Activated CD4-positive, alpha-beta T cell treated with anti-CD3 and anti-CD28 coated beads, Interleukin-10, Interleukin-2, amounts not matched to agents 100 ng/mL and 50 ng/mL, durations not matched to agents 16 hours and 8 hours (primary cell): ENCODE measurements around the gene LMAN2.
"Not testable (repeated sequence)": the region's sequence is repeated elsewhere in the genome, so short reads cannot be mapped to it uniquely, and the experiment has no call there.

Experiments used
- DNase-seq: peaks from one replicate; pipeline ENCODE4 v3.0.0-alpha.2; 2020

The LMAN2 gene

GRCh38 chr5:177344891-177345290 is 6.6 kb downstream of the LMAN2 start:
- DNase-seq: no peak

GRCh38 chr5:177343777-177344176 is 7.7 kb downstream of the LMAN2 start:
- DNase-seq: no peak

- not testable (repeated sequence) for DNase-seq
Measured at GRCh38 chr5:177343000-177343399, 8.5 kb downstream of the LMAN2 start.

- DNase-seq: no peak
Measured at GRCh38 chr5:177339107-177339638, 12.3 kb downstream of the LMAN2 start.

GRCh38 chr5:177338251-177339106 is 13.0 kb downstream of the LMAN2 start:
- no peak for DNase-seq

DNA sequence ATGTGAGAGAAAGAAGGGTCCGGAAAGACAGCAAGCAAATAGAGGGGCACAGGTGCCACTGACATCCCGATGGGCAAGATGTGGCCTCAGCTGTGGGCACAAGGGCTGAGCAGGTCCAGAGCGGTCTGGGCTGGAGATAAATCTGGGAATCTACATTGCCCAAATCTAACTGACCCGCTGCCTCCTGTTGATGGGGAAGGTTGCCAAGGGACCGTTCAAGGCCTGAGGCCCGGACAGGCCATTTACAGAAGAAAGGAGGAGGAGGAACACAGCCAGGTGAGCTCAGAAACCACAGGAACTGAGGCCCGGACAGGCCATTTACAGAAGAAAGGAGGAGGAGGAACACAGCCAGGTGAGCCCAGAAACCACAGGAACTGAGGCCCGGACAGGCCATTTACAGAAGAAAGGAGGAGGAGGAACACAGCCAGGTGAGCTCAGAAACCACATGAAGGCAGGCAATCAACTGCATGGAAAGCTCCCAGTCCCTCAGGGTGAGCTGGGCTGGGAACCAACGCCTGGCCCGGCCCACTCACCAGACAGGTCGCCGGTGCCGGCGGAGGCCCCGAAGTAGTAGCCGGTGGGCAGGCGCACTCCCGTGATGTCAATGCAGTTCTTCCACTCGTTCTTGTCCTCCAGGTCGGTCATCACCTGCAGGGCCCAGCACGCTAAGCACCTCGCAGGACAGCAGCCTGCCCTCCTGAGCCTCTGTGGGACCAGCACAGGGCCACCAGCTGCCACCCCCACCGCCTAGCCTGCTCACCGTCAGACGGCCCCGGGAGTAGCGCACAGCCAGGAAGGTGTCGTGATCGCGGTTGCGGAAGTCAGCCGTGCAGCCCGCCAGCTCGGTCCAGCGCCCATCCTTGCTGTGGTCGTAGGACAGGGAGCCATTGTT is 14.6 kb downstream of the LMAN2 start:
- no peak for DNase-seq

DNA sequence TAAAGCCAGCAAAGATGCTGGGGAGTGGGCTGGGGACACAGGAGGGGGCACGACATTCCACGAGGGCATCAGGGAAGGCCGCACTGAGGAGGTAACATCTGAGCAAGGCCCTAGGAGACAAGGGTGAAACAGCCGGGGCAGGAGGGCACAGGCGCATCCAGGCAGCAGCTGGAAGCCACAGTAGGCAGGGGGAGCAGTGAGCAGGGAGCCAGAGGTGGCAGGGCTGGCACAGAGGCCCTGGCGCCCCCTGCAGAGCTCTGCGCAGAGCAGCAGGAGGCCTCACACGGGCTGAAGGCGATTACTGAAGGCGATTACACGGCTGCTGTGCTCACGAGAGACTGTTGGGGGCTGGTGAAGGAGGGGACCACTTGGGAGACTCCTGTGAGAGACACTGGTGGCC is 15.4 kb downstream of the LMAN2 start:
- peak; percentile 58 for DNase-seq

DNA sequence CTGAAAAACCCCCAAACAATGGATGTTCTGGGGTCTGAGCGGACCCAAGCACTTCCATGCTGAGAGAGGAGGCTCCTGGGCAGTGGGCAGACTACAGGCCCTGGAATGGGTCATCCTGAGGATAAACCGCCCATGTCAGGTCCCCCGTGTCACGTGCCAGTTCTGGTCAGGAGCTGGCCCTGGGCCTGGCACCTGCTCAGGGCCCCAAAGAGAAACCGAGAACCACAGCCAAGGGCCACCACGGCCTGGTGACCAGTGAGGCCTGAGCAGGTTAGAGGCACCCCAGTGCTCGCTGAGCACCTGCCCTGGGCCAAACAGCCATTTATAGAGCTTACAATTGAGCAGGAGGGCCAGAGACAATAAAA is 15.8 kb downstream of the LMAN2 start:
- DNase-seq: no peak

DNA sequence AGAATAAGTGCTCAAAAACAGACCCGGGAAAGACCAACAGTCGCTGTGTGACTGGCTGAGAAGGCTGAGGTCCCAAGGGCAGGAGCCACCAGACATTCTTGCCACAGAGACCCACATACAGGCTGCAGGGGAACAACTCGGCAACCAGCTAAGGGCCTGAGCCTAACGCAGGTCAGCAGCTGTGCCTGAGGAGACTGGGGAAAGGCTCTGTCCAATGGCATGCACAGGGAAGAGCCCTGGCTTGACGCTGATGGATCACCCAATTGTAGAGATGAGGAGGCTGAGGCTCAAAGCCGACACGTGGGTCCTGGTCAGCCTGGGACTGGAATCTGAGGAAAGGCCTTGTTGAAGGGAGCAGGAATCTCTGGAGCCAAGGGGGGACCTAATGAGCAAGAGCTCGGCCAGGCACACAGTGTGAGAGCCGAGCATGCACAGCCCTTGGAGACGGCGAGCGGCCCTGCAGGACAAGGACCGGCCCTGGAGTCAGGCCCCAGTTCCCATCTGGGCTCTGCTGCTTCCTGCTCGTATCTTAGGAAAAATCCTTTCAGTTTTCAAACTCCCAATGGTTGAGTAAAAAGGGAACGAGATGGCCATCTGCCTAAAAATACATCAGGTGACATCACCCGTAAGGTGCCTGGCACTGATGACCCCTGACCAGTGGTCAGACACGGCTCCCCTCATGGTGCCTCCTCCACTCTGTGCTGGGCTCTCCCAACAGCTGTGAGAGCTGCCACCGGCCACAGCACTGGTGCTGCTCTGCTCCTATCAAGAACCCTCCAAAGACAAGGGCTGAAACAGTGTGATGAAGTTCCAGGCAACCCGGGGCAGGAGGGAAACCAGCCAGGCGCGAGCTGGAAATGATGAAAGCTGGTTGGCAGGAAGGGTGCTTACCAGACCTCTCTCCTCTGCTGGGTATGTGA is 16.4 kb downstream of the LMAN2 start:
- no peak for DNase-seq

GRCh38 chr5:177334155-177334551 is 17.3 kb downstream of the LMAN2 start:
- no peak for DNase-seq

- no peak for DNase-seq
Measured at GRCh38 chr5:177333420-177334154, 17.9 kb downstream of the LMAN2 start.

- no peak for DNase-seq
Measured at GRCh38 chr5:177332896-177333260, 18.6 kb downstream of the LMAN2 start.

DNA sequence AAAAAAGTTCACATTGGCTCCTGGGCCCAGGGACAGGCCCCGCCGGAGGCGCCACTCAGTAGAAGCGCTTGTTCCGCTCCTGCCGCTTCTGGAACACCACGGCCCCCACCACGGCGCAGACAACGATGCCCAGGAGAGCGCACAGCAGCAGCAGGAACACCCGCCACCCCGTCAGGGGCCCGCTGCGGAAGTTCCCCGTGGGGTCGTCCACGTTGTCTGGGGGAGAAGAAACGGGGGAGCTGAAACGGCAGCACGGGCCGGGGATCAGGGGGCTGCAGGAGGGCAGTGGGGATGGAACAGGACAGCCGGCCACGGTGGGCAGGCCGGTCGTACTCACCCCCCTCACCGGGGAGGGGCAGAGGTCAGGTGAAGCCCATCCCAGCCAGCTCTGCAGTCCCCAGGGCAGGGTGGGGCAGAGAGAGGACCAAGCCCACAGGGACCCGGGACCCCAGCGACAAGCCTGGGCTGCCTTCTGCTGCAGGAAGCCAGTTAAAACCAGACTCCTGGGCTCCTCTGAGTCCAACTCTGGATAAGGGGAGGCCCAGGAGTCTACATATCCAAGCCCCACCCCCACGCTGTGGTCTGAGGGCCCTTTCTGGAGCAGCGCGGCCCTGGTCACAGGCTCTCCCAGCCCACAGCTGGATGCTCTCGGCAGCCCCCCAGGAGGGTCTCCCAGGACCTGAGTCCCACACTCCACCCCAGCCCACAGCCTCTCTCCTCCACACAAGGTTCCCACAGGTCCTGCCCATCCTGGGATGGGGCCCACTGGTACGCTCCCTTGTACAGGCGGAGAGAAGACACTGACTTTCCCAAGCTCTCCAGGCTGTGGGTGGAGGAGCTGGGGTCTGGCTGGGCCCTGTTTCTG is 19.2 kb downstream of the LMAN2 start:
- no peak for DNase-seq

DNA sequence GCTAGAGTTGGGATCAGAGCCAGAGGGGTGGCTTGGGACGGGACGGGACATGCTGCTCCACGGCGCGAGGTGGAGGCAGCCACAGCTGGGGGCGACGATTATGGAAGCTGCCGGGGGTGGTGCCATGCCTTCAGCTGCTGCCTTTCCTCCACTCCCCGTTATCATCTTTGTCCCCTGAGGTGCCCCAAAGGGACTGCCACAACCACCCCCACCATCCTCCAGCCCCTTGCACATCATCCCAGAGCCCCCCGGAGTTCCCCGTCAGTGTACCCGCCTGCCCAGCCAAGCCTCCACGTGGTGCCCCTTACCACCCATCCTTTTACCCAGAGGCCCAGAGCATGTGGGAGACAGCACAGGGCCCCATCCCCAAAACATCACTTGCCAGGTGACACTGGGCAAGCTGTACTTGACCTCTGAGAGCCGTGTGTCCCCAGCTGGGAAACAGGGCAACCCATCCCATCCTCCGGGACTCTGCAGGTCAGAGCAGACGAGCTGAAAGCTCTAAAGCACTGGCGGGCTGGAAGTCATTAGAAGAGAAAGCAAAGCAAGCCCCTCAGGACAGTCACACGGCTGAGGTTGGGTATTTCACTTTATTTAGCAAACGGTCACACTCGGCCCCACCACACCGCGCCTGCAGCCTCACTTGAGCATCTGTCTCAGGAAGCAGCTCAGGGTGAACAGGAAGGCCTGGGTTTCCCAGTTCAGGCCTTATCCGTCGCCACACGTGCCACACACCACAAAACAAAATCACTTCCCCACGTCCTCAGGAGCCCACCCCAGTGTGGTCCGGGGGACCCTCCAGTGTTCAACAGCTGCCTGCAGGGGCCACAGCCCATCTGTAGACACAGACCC is 20.3 kb downstream of the LMAN2 start:
- no peak for DNase-seq

DNA sequence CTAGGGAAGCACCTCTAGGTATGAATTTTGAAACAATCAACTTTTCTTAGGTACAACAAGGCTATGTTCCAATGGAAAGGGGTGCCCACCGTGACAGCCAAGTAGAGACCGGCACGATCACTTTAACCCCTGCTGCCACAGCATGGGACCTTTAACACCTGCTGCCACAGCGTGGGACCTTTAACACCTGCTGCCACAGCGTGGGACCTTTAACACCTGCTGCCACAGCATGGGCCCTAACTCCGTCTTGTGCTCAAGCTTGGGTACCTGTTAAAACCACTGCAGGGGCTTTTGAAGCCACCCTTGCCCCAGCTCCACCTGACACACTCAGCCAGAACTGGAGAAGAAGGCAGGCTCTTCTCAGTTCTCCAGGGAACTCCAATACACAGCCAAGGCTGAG is 21.6 kb downstream of the LMAN2 start:
- no peak for DNase-seq

DNA sequence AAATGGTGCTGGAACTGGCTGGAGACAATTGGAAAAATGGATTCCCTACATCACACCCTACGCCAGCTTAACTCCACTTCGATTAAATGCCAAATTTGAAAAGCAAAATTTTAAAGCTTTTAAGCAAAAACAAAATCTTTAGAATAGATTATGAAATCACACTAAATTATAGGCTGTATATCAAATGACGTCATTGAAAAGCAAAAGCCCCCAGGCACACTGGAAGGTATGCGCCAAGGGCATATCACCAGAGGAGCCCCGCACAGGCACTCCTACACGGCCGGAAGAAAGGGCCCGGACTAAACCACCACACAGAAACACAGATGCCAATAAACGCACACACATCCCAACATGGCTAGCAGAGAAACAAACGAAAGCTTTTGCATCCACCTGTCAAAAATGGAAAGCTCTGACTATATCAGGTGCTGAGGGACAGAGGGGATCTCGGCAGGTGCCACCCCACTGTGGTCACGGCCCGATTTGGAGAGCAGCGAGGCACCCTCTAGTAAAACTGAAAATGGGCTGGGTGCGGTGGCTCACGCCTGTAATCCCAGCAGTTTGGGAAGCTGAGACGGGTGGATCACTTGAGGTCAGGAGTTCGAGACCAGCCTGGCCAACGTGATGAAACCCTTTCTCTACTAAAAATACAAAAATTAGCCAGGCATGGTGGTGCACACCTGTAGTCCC is 22.8 kb downstream of the LMAN2 start:
- no peak for DNase-seq

- DNase-seq: no peak
Measured at GRCh38 chr5:177327539-177328522, 23.6 kb downstream of the LMAN2 start.

- no peak for DNase-seq
Measured at GRCh38 chr5:177325868-177326381, 25.5 kb downstream of the LMAN2 start.
